Activated T-helper 9 cell treated with anti-CD3 and anti-CD28 coated beads, Interleukin-2, amount 50 U/mL, for 16 hours (primary cell): ENCODE data around the gene KSR2.

Experiments used
- DNase-seq: peaks from one replicate; pipeline ENCODE4 v3.0.0-alpha.2; 2020; ENCODE audit warnings: low read depth

Gene KSR2

GRCh38 chr12:117489671-117490070, 479.1 kb downstream of the KSR2 start:
- DNase-seq = no peak

- no peak for DNase-seq
Observed at GRCh38 chr12:117486840-117487659, 481.7 kb downstream of the KSR2 start.

GRCh38 chr12:117485984-117486839, 482.6 kb downstream of the KSR2 start:
- no peak for DNase-seq

- DNase-seq = no peak
Observed at GRCh38 chr12:117484901-117485300, 483.9 kb downstream of the KSR2 start.

- no peak for DNase-seq
Observed at GRCh38 chr12:117483501-117483900, 485.3 kb downstream of the KSR2 start.

- no peak for DNase-seq
Observed at GRCh38 chr12:117481470-117481869, 487.3 kb downstream of the KSR2 start.

- DNase-seq = no peak
Observed at GRCh38 chr12:117476341-117476740, 492.4 kb downstream of the KSR2 start.

- no peak for DNase-seq
Observed at GRCh38 chr12:117473856-117474255, 494.9 kb downstream of the KSR2 start.

GRCh38 chr12:117472983-117473382, 495.8 kb downstream of the KSR2 start:
- DNase-seq = no peak

- no peak for DNase-seq
Observed at GRCh38 chr12:117470804-117471203, 498.0 kb downstream of the KSR2 start.

- DNase-seq = no peak
Observed at GRCh38 chr12:117469883-117470483, 498.8 kb downstream of the KSR2 start.

GRCh38 chr12:117468016-117468415, 500.8 kb downstream of the KSR2 start:
- no peak for DNase-seq

- no peak for DNase-seq
Observed at GRCh38 chr12:117467588-117467987, 501.2 kb downstream of the KSR2 start.

- no peak for DNase-seq
Observed at GRCh38 chr12:117466677-117467362, 502.0 kb downstream of the KSR2 start.

- no peak for DNase-seq
Observed at GRCh38 chr12:117461732-117462131, 507.1 kb downstream of the KSR2 start.

- no peak for DNase-seq
Observed at GRCh38 chr12:117459229-117459628, 509.6 kb downstream of the KSR2 start.

GRCh38 chr12:117457189-117457588, 511.6 kb downstream of the KSR2 start:
- DNase-seq = no peak

- no peak for DNase-seq
Observed at GRCh38 chr12:117456076-117456475, 512.7 kb downstream of the KSR2 start.

- DNase-seq = no peak
Observed at GRCh38 chr12:117453961-117454360, 514.8 kb downstream of the KSR2 start.

- DNase-seq = no peak
Observed at GRCh38 chr12:117452112-117452511, 516.7 kb downstream of the KSR2 start.

GRCh38 chr12:117450209-117450608, 518.6 kb downstream of the KSR2 start:
- DNase-seq = no peak
